ENCODE data around the gene GNG3.
A peak's percentile ranks its signal among the peaks of the same experiment; 100 is the strongest.

Gene GNG3

GRCh38 chr11:62725646-62726045 lies 18.2 kb downstream of the GNG3 start:
- H3K9ac ChIP-seq = no peak overlapping the region
- TF ChIP-seq CTCF (IDR thresholded peaks at IDR 0.05) = no peak
- peak overlapping the region; percentile 69 for H3K27ac ChIP-seq
- no peak overlapping the region for H2AFZ ChIP-seq
- H3K9me3 ChIP-seq (ENCODE audit: control insufficient read depth, low read length) = no peaks in the 10 kb centered on the region
- peaks cover 44% of the 10 kb centered on the region for H3K79me2 ChIP-seq
- peak overlapping the region; percentile 87 for H3K4me2 ChIP-seq (ENCODE audit: low read length)
- no peaks in the 10 kb centered on the region for H3K27me3 ChIP-seq (ENCODE audit: control insufficient read depth, insufficient read depth, low read length)
- peaks cover 9% of the 10 kb centered on the region for H3K4me1 ChIP-seq
- H3K36me3 ChIP-seq (ENCODE audit: control insufficient read depth, insufficient read depth, low read length) = no peaks in the 10 kb centered on the region
- H3K4me3 ChIP-seq (ENCODE audit: low read depth, low read length) = peak overlapping the region; percentile 88

GRCh38 chr11:62726156-62726914 lies 18.9 kb downstream of the GNG3 start:
- H3K27ac ChIP-seq = peak overlapping the region; percentile 69
- no peaks in the 10 kb centered on the region for H3K9me3 ChIP-seq (ENCODE audit: control insufficient read depth, low read length)
- peaks cover 9% of the 10 kb centered on the region for H3K4me1 ChIP-seq
- H3K79me2 ChIP-seq = peaks cover 47% of the 10 kb centered on the region
- peak overlapping the region; percentile 87 for H3K4me2 ChIP-seq (ENCODE audit: low read length)
- TF ChIP-seq CTCF (IDR thresholded peaks at IDR 0.05) = no peak
- peak overlapping the region; percentile 88 for H3K4me3 ChIP-seq (ENCODE audit: low read depth, low read length)
- no peaks in the 10 kb centered on the region for H3K27me3 ChIP-seq (ENCODE audit: control insufficient read depth, insufficient read depth, low read length)
- peak overlapping the region; percentile 28 for H3K9ac ChIP-seq
- no peak overlapping the region for H2AFZ ChIP-seq
- no peaks in the 10 kb centered on the region for H3K36me3 ChIP-seq (ENCODE audit: control insufficient read depth, insufficient read depth, low read length)

- Histone ChIP-seq H3K36me3 (ENCODE audit: control insufficient read depth, insufficient read depth, low read length) (no peaks in the 10 kb centered on the region), H3K79me2 (peaks cover 43% of the 10 kb centered on the region), H2AFZ (peak overlapping the region; percentile 88), H3K4me2 (ENCODE audit: low read length) (peak overlapping the region; percentile 87), H3K27me3 (ENCODE audit: control insufficient read depth, insufficient read depth, low read length) (no peaks in the 10 kb centered on the region), H3K27ac (peak overlapping the region; percentile 94), H3K4me3 (ENCODE audit: low read depth, low read length) (peak overlapping the region; percentile 88), H3K9me3 (ENCODE audit: control insufficient read depth, low read length) (no peaks in the 10 kb centered on the region), H3K9ac (no peak overlapping the region), H3K4me1 (peaks cover 9% of the 10 kb centered on the region)
- no peak for TF ChIP-seq CTCF (IDR thresholded peaks at IDR 0.05)
Measured at GRCh38 chr11:62726915-62727164, 19.4 kb downstream of the GNG3 start.

- Histone ChIP-seq H3K79me2 (peaks cover 41% of the 10 kb centered on the region), H3K9me3 (ENCODE audit: control insufficient read depth, low read length) (no peaks in the 10 kb centered on the region), H3K27me3 (ENCODE audit: control insufficient read depth, insufficient read depth, low read length) (no peaks in the 10 kb centered on the region), H2AFZ (peak within 1 kb of the TSS; percentile 88), H3K4me3 (ENCODE audit: low read depth, low read length) (peak within 1 kb of the TSS; percentile 88), H3K9ac (peak within 1 kb of the TSS; percentile 28), H3K4me1 (peaks cover 9% of the 10 kb centered on the region), H3K4me2 (ENCODE audit: low read length) (peak within 1 kb of the TSS; percentile 94), H3K27ac (peak within 1 kb of the TSS; percentile 94), H3K36me3 (ENCODE audit: control insufficient read depth, insufficient read depth, low read length) (no peaks in the 10 kb centered on the region)
- TF ChIP-seq CTCF (IDR thresholded peaks at IDR 0.05) = peak; percentile 5
Measured at GRCh38 chr11:62727165-62727871, 19.8 kb downstream of the GNG3 start, which contains the start of gene HNRNPUL2. Gene HNRNPUL2 (minus strand): TSS chr11:62727457. CDS start chr11:62727156, 301 bp downstream.

Measured in parathyroid adenoma (tissue), 2 donors.